Tibial nerve (tissue), 4 donors: Measurements from ENCODE around the gene PHRF1. TPM values are rescaled to one million over a fixed set of nuclear protein-coding genes. Genes with fewer than 3 reads are reported as not detected.
"Not testable (repeated sequence)": the region's sequence is repeated elsewhere in the genome, so short reads cannot be mapped to it uniquely, and the experiment has no call there.

ENCODE experiments used
- DNase-seq, 2 donors: peaks; one replicate each; pipeline ENCODE4 v3.0.0-alpha.2; 2019; ENCODE audit warnings: low spot score in 2 of 2
- H3K27ac ChIP-seq, 4 donors: fragments of 200-600 bp; sonication (generic) in 3 of 4; one replicate each; pipeline ENCODE4 v1.5.1; 2017 to 2019; ENCODE audit warnings: mild to moderate bottlenecking in 1 of 4
- H3K27me3 ChIP-seq, 2 donors: fragments of 200-600 bp; sonication (generic) in 1 of 2; one replicate each; pipeline versions ENCODE4 v1.5.1 to v1.6.0; 2017 to 2019
- H3K36me3 ChIP-seq, 3 donors: fragments of 200-600 bp; sonication (generic); one replicate each; pipeline ENCODE4 v1.5.1; 2018 to 2019
- H3K4me1 ChIP-seq, 4 donors: fragments of 200-600 bp; sonication (generic) in 3 of 4; one replicate each; pipeline ENCODE4 v1.5.1; 2017 to 2019
- H3K4me3 ChIP-seq, 4 donors: fragments of 200-600 bp; sonication (generic) in 3 of 4; one replicate each; pipeline ENCODE4 v1.5.1; 2017 to 2019; ENCODE audit warnings: mild to moderate bottlenecking in 1 of 4, moderate library complexity in 1 of 4
- H3K9me3 ChIP-seq, 4 donors: fragments of 200-600 bp; sonication (generic) in 3 of 4; one replicate each; pipeline ENCODE4 v1.5.1; 2017 to 2019
- CTCF ChIP-seq, 5 experiments: fragments of 200-600 bp in 3 of 5; fragments of 450-650 bp in 2 of 5; sonication (generic) in 3 of 5; IDR thresholded peaks; one replicate each; pipeline ENCODE4 v1.5.1; 2016 to 2019; ENCODE audit warnings: antibody characterized with exemption in 5 of 5, mild to moderate bottlenecking in 3 of 5, moderate library complexity in 2 of 5
- EP300 ChIP-seq, 2 donors: sonication (generic); formaldehyde crosslinking; IDR thresholded peaks; one replicate each; pipeline ENCODE4 v1.6.1; 2017; ENCODE audit warnings: antibody characterized with exemption in 2 of 2, mild to moderate bottlenecking in 1 of 2
- POLR2A ChIP-seq, 2 donors: fragments of 450-650 bp; IDR thresholded peaks; one replicate each; pipeline ENCODE4 v1.6.1; 2017; ENCODE audit warnings: antibody characterized with exemption in 2 of 2, mild to moderate bottlenecking in 2 of 2, moderate library complexity in 2 of 2
- WGBS, 2 donors: methylation state at CpG; one replicate each; pipeline ENCODE4 v1.1.5; 2018; 5-methylcytosine and 5-hydroxymethylcytosine counted together
- total RNA-seq, 4 donors: library from RNA; depleted of rRNA; stranded (reverse); fragments of >200 nt; gene quantifications; one replicate each; pipeline ENCODE4 v1.1.0, GENCODE V29; 2016

Gene PHRF1
- total RNA-seq, 4 donors from 2014 or later: 27.1 to 49.2 (median 34.9) TPM

DNA sequence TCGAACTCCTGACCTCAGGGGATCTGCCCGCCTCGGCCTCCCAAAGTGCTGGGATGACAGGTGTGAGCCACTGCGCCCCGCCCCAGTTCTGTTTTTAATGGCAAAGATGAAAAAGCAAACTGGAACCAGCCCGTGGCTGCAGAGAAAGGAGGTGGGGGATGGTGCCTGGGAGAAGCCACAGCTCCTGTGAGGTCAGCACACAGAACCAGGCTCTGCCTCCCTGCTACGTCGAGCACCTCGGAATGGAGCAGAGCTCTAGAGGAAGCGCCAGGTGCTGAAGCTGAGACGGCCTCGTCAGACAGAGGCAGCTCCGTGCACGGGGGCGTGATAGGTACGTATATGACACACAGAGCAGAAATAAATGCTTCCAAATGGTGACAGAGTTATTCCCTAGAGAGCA is 69.3 kb downstream of the PHRF1 start:
- DNase-seq: no peak
- TF ChIP-seq POLR2A (IDR thresholded peaks at IDR 0.05) (no peak), EP300 (IDR thresholded peaks at IDR 0.05) (no peak), CTCF (IDR thresholded peaks at IDR 0.05) (no peak)
- H3K9me3 ChIP-seq: no peaks in the 10 kb centered on the region
- H3K4me1 ChIP-seq: no peaks in the 10 kb centered on the region
- no peak overlapping the region for H3K27ac ChIP-seq
- no peak overlapping the region for H3K4me3 ChIP-seq
- no peaks in the 10 kb centered on the region for H3K27me3 ChIP-seq
- peaks cover 0 to 70% (median 4%) of the 10 kb centered on the region in 3 donors for H3K36me3 ChIP-seq
- WGBS, 2 donors: 82 to 86% methylated on average over 16 of the region's 16 CpGs

- Histone ChIP-seq H3K9me3 (no peaks in the 10 kb centered on the region), H3K27ac (no peak overlapping the region), H3K36me3 (peaks cover 0 to 70% (median 4%) of the 10 kb centered on the region in 3 donors), H3K4me3 (no peak overlapping the region), H3K27me3 (no peaks in the 10 kb centered on the region), H3K4me1 (no peaks in the 10 kb centered on the region)
- no peak for DNase-seq
- no peak for TF ChIP-seq EP300 (IDR thresholded peaks at IDR 0.05)
- no peak for TF ChIP-seq CTCF (IDR thresholded peaks at IDR 0.05)
- WGBS, 2 donors: 75 to 77% methylated on average over 14 of the region's 14 CpGs
These were observed 69.9 kb downstream of the PHRF1 start for GRCh38 chr11:646214-646613.

- WGBS, 2 donors: 74 to 77% methylated on average over 10 to 11 of the region's 14 CpGs
- peaks cover 0 to 67% (median 4%) of the 10 kb centered on the region in 3 donors for H3K36me3 ChIP-seq
These were observed 71.4 kb downstream of the PHRF1 start for GRCh38 chr11:647672-648158.

GRCh38 chr11:650482-650881 is 74.2 kb downstream of the PHRF1 start:
- Histone ChIP-seq H3K27ac (no peak overlapping the region), H3K4me3 (no peak overlapping the region), H3K27me3 (no peaks in the 10 kb centered on the region), H3K4me1 (no peaks in the 10 kb centered on the region), H3K36me3 (peaks cover 0 to 68% (median 0%) of the 10 kb centered on the region in 3 donors), H3K9me3 (no peaks in the 10 kb centered on the region)
- DNase-seq: no peak
- TF ChIP-seq EP300 (IDR thresholded peaks at IDR 0.05) (no peak), CTCF (IDR thresholded peaks at IDR 0.05) (no peak), POLR2A (IDR thresholded peaks at IDR 0.05) (no peak)
- WGBS, 2 donors: 81 to 88% methylated on average over 10 of the region's 10 CpGs

More at GRCh38 chr11:647672-648158, 71.4 kb downstream of the PHRF1 start:
- H3K27me3 ChIP-seq, H3K27ac ChIP-seq, DNase-seq, H3K4me3 ChIP-seq, H3K4me1 ChIP-seq, H3K9me3 ChIP-seq: not testable (repeated sequence)

- not testable (repeated sequence) for H3K27ac ChIP-seq, H3K4me1 ChIP-seq, H3K4me3 ChIP-seq, H3K9me3 ChIP-seq, H3K27me3 ChIP-seq, DNase-seq
- 83 to 85% methylated on average over 14 of the region's 14 CpGs for WGBS, 2 donors
- peaks cover 0 to 70% (median 0%) of the 10 kb centered on the region in 3 donors for H3K36me3 ChIP-seq
These were observed 76.9 kb downstream of the PHRF1 start for GRCh38 chr11:653136-653535.

- TF ChIP-seq POLR2A (IDR thresholded peaks at IDR 0.05) (no peak), CTCF (IDR thresholded peaks at IDR 0.05) (no peak), EP300 (IDR thresholded peaks at IDR 0.05) (no peak)
- no peak for DNase-seq
- H3K4me3 ChIP-seq: no peak overlapping the region
- 89 to 91% methylated on average over 15 of the region's 15 CpGs for WGBS, 2 donors
- peaks cover 0 to 74% (median under 1%) of the 10 kb centered on the region in 3 donors for H3K36me3 ChIP-seq
- no peaks in the 10 kb centered on the region for H3K9me3 ChIP-seq
- no peaks in the 10 kb centered on the region for H3K27me3 ChIP-seq
- H3K27ac ChIP-seq: no peak overlapping the region
- no peaks in the 10 kb centered on the region for H3K4me1 ChIP-seq
These were observed 77.6 kb downstream of the PHRF1 start for GRCh38 chr11:653837-654236.

DNA sequence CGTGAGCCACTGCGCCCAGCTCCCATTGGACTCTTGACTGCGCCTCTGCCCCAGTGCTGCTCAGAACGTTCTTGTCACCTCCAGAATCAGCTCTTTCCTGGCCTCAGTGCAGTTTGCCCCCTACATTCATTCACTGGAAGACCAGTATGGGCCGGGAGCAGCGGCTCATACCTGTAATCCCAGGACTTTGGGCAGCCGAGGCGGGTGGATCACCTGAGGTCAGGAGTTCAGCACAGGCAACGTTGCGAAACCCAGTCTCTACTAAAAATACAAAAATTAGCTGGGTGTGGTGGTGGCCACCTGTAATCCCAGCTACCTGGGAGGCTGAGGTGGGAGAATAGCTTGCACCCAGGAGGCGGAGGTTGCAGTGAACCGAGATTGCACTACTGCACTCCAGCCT is 78.2 kb downstream of the PHRF1 start:
- H3K27me3 ChIP-seq, H3K9me3 ChIP-seq, H3K4me1 ChIP-seq, H3K4me3 ChIP-seq, DNase-seq, H3K27ac ChIP-seq: not testable (repeated sequence)
- peaks cover 0 to 79% (median 6%) of the 10 kb centered on the region in 3 donors for H3K36me3 ChIP-seq
- 88 to 92% methylated on average over 12 of the region's 12 CpGs for WGBS, 2 donors
